HG03135 (cell line): ENCODE data around the gene LRRC32.

ENCODE experiments used
- ATAC-seq: cut with Tn5 transposase; IDR thresholded peaks from one replicate; pipeline ENCODE4 v1.9.1; 2021; ENCODE audit warnings: mild to moderate bottlenecking, moderate library complexity; ENCODE audit not compliant: unreplicated experiment

LRRC32 gene

DNA sequence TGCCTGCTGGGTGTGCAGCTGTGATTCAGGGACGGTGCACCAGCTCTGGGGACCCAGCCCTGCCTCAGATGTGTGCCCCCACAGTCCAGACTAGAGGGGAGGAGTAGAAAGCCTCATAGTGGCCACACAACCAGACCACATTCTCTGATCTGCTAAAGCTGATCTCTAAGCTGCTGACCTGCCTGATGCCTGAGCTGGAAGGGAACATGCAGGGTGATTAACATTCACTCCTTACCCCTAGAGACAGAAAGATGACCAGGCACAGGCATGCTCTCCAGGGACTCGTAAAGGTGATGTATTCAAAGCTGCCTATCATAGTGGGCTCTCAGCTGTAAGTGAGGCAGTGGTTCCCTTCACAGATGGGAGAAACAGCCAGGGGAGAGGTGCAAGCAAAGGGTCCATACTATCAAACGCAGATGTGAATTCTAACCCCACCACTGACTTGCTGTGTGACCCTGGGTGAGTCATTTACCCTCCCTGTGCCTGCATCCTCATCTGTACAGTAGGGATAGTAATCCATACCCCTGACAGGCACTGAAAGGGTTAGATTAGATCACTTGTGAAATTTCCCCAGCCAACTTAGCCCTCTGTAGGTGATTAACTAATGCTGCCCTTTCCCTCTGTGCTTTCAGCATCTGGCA lies 29.0 kb upstream of the LRRC32 start:
- ATAC-seq, result no peak

DNA sequence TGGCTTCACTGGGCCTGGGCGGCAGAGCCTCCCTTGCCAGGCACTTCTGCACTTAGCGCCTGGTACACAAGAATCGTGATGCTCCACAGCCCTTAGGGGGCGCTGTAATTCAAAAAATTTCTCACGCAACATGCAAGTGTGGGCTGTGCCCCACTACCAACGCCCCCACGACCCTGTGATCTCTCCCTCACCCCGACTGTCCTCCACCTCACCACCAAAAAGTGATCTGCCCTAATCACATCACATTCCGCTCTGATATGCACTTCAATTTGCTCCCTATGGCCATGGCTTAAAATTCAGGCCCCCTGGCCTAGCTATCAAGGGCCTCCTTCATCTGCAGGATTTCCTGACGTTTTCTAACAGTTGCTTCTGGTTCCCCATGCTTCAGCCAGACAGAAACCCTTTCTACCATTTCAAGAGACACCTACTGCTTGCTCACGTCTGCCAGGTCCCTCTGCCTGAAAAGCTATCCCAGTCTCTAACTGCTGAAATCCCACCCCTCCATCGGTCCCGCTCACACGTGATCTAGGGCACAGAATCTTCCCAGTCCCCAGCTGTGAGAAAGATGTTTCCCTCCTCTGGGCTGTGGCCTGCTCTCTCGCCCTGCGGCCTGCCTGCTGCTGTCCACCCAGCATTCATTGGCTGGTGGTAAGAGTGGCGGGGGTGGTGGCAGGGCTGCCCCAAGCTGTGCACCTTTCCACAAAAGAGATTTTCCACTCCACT lies 27.9 kb upstream of the LRRC32 start:
- no peak for ATAC-seq

DNA sequence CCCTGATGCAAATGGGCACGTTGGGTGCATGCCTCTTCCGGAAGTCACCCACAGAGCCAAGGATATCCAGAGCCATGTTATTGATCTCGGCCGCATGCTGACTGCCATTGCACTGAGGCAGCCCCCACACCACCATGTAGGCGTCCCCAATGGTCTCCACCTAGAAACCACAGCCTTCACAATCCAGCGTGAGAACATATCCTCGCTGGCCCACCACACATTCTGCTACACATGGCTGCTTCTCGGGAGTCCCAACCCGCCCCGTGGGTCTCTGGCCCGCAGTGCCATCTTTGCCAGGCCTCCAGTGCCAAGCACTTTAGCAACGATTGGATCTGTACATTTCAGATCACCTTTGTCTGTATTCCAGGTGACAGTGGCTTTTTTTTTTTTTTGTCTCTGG lies 26.2 kb upstream of the LRRC32 start:
- ATAC-seq, result no peak

DNA sequence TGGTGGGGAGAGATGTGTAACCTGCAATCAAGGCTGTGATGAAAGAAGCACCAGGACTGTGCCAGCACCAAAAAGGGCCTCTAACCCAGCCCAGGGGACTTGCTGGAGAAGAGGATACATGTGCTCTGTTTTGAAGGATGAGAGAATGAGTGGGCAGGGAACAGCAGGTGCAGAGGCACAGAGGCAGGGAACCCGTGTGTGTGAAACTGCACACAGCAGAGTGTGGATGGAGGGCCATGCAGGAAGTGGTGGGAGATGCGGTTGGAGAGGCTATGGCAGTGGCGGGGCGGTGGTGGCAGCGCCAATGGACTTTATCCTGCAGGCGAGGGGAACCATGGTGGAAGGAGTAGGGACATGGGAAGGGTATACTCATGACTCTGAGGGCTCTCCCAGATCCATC lies 25.2 kb upstream of the LRRC32 start:
- no peak for ATAC-seq

DNA sequence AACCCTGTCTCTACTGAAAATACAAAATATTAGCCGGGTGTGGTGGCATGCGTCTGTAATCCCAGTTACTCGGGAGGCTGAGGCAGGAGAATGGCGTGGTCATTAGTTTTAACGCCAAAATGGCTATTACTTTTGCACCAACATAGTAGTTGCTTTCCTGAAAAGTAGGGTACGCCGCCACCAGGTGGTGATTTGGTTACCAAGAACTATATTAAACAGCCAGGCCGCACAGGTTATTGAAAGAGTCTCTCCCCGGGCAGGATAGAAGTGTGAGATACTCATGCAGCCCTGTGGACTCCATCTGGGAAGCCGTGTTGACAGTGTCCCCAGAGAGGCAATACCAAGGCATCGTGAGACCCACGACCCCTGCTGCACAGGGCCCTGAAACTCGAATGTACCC lies 24.6 kb upstream of the LRRC32 start:
- no peak for ATAC-seq

DNA sequence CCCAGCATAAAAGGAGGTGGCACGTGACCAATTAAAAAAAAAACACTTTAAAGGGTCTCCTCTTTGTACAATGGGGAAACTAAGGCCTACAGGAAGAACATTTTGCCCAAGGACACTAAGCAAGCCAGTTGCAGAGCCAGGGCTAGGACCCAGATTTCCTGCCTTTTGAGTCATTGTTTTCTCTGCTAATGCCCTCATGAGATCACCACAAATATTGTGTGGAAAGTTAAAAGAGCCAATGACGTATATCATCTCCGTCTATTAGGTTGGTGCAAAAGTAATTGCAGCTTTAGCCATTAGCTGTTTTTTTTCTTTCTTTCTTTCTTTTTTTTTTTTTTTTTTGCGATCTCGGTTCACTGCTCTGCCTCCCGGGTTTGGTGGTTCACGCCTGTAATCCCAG lies 24.1 kb upstream of the LRRC32 start:
- no peak for ATAC-seq

DNA sequence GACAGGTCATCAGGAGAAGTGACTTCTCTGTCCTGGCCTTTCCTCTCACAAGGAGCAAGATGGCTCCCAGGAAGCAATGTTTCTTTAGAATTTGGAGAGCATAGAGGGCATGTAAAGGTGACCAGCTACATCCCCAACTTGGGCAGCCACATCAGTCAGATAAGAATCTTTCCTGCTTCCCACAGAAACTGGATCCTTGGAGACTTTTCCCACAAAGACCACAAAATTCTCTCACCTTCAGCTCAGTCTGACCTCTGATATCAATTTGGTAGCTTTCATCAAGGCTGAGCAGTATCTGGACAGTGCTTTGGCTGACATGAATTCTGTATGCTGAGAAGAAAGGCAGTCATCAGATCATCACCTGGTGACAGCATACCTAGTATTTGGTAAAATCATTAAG lies 23.3 kb upstream of the LRRC32 start:
- ATAC-seq, result no peak

DNA sequence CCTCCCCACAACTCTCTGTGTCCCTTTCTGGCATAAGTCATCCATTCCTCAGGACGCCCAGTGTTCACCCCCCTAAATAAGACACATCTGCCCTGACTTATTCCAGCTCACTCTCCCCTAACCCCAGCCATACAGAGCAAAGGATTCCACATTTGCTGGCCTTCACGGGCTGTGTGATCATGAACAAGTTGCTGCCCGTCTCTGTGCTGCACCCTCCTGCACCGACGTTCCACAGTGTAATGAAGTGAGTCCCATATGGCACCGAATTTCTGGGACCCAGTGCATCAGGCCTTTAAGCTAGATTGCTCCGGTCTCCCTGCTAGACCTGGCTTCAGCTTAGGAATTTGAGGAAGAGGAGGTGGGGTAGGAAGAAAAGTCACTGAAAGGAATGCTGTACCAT lies 22.4 kb upstream of the LRRC32 start:
- ATAC-seq, result no peak

DNA sequence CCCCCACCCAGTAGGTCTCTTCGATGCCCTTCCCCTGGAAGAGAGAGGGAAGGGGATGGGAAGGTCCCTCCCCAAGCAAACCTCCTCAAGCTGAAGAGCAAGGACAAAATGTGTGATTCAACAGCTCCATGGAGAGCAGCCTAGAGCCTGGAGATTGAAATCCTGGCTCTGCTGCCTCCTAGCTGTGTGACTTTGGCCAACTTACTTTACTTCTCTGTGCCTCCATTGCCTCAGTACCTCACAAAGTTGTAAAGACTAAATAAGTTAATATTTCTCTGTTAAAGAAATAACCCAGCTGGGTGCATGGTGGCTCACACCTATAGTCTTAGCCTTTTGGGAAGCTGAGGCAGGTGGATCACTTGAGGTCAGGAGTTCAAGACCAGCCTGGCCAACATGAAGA lies 21.1 kb upstream of the LRRC32 start:
- no peak for ATAC-seq

DNA sequence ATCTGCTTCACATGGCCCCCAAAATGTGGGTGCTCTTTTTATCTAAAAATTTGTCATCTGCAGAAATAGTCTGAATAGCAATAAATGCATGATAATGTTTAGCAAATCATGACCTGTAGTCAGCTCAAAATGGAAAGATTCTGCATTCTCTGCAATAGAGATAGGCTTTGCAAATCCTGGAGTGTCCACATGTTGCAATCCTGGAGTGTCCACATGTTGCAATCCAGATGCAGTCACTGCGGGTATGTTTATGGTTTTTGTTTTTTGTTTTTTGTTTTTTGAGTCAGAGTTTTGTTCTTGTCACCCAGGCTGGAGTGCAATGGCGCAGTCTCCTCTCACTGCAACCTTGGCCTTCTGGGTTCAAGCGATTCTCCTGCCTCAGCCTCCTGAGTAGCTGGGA lies 20.2 kb upstream of the LRRC32 start:
- no peak for ATAC-seq

DNA sequence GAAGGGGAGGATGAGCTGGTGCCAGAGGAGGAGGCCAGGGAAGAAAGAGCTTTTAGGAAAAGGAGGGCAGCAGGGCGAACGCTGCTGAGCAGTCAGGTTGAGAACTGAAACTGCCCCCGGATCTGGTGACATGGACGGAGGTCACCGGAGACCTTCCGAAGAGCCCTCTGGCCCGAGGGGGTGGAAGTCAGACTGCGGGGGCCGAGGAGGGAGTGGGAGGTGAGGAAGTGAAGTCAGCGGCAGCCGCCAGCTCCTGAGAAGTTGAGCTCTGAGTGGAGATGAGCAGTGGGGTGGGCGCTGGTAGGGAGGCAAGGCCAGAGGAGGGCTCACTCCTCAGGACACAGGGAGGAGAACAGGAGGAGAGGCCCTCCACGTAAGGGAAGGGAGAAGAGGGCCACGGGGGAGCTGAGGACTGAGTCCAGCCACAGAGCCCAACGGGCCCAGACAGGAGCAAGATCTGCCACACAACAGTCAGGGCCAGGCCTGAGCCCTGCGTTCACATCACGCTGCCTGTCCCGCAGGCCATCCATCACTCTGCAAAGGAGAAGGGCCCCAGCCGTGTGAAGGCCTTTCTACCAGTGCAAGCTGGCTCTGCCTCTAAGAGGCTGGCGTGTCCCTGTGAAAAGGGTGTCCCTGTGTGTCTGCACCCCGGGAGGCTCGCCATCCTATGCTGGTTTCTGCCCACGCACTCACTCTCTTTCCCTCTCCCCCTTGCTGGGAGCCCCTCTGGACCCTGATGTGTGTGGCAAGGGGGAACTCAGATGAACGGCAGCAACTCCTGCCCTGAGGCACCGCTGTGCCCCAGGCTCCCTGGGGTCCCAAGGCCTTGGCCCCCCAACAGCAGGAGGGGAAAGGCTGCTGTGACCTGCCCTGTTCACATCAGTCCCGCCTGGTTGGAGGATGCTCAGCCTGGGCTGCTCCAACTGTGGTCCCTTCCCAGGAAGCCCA lies 19.0 kb upstream of the LRRC32 start:
- no peak for ATAC-seq

DNA sequence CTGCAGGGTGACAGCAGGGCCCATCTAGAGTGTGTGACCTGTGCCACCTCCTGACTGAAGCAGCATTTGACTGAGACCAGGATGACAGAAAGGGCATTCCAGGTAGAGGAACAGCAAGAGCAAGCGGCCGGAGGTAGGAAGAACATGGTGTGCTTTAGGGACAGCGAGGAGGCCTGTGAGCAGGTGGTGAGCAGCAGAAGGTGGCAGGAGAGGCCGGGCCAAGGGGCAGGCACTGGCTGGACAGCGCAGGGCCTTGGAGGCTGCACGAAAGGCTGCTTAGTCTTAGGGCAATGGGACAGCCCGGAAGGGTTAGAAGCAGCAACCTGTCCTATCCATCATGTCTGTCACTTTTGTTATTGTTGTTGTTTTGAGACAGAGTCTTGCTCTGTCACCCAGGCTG lies 17.6 kb upstream of the LRRC32 start:
- no peak for ATAC-seq

DNA sequence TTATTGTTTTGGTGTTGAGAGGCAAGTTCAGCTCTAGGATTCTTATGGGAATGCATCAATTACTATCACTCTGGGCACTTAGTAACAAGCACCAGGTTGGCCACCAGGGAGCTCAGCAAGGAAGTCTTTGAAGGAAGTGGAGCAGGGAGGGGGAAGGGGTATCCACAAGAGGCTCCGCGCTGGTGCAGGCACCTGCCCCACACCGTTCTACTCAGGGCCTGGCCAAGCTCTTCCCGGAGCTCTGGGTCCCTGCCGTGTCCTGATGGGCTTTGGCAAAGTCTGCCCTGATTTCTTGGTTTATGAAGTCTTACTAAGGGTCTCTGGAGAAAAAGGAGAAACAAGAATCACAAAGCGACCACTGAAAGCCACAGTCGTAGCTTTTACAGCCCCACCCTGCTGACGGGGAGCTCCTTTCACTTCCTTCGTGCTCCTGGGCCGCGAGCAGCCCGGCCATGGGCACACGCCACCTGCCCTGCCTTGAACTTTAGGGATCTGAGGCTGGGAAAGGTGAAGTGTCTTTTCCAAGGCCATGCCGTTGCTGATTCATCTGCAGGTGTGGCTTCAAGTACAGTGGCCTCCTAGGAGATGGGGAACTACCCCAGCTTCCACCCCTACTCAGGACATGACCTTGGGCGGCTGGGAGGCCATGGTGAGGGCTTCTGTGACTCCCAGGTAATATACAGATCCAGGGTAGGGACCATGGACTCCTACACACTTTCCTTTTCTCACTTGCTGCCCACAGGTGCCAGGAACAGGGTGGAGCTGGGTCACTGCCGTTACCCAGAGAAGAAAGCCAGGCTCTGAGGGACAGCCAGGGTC lies 15.9 kb upstream of the LRRC32 start:
- ATAC-seq, result no peak

DNA sequence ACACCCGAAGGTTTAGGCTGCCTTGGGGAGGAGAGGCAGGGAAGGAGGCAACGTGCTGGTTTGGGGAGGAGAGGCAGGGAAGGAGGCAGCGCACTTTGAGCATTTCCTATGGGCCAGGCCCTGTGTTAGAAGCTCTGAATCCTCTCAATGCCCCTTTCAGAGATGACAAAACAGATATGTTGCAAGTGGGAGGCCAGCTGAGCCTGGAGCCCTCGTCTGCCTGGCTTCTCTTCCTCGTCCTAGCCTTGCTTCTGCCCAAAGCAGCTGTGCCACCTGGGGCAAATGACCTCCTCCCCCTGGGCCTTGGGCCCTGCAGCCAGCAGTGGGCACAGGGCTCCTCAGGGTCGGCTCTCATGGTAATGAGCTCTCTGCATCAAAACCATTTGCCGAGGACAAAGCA lies 15.3 kb upstream of the LRRC32 start:
- ATAC-seq, result no peak

DNA sequence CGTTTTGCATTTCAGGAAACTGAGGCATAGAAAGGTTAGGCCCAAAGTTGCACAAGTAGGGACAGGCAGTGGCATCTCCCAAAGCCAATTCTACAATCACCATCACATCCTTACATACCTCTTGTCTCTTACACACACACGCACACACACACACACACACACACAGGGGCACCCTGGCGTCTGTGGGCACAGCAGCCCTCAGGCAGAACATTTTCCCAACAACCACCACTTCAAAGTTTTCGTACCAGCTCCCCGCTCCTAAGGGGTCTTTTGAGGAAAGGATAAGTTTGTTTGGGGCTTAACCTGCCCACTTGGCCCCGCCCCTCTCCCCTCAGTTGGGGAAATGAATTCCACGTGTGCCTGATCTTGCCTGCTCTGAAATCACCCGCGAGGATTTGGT lies 14.7 kb upstream of the LRRC32 start:
- no peak for ATAC-seq

DNA sequence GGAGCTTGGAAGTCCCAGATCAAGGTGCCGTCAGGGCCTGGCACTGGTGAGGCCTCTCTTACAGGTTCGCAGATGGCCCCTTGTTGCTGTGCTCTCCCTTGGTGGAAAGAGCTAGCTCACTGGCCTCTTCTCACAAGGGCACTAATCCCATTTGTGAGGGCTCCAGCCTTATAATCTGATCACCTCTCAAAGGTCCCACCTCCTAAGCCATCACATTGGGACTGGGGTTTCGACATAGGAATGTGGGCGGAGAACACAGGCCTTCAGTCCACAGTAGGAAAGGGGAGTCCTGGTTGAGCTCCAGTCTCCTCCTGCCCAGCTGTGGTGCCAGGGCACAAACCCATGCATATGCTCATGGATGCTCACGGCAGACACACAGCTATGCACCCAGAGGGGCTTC lies 14.0 kb upstream of the LRRC32 start:
- no peak for ATAC-seq

DNA sequence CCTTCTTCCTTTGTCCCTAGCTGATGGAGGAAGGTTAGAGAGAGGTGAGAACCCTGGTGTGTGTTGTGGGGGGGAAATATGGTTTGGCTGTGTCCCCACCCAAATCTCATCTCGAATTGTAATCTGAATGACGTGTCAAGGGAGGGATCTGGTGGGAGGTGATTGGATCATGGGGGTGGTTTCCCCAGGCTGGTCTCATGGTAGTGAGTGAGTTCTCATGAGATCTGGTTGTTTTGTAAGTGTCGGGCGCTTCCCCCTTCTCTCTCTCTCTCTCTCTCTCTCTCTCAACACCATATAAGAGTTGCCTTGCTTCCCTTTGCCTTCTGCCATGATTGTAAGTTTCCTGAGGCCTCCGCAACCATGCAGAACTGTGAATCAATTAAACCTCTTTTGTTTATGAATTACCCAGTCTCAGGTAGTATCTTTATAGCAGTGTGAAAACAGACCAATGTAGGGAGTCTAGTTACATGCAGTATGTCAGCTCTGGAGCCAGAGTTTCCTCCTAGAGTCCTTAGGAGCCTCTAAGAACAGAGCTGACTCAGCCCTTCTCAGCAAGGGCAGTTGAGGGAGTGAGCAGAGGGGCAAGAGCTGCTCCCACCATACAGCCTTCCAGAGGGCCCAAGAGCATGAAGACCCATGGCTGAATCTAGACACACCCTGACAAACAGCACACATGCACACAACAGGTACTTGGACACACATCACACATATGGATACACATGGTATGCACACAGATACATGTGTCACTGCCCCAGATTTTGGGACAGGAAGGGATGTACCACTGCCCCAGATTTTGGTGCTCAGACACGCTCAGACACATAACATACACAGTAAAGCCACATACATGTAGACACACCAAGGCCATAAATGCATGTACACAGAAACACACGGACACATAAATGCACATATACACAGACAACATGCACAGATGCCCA lies 12.9 kb upstream of the LRRC32 start:
- no peak for ATAC-seq

DNA sequence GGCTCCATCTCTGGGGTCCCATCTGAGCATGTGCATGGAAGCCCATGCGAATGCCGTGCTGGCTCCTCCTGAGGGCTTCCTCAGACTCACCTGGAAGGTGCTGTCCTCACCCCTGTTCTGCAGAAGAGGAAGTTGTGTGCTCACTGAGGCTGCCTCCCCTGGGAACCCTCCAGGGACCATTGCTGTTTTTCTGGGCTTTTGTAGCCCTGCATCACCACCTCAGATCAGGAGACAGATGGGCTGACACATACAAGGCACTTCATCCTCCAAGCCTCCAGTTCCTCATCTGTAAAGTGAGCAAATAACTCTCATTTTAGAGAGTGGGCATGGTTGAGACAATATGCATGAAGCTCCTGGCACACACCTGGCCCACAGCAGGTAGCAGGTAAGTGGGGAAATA lies 12.1 kb upstream of the LRRC32 start:
- no peak for ATAC-seq

DNA sequence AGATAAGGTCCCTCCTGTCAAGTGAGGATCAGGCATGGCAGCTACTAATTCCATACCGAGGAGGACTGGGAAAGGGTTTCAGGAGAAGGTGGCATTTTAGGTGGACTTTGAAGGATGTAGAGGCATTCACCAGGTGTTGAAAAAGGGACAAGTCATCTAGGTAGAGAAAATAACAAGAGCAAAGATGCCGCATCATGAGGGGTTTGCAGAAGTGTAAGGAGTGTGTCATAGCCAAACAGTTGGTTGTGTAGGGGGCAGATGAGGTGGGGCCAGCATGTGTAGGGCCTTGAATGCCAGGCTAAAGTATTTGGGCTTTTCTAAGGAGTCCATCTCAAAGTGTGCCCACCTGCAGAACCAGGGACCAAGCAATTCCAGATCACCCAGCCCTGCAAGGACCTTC lies 11.6 kb upstream of the LRRC32 start:
- no peak for ATAC-seq
